ENCODE data around the gene TRIM47. TPM values are rescaled to one million over a fixed set of nuclear protein-coding genes. Genes with fewer than 3 reads are reported as not detected.

The TRIM47 gene
- total and polyA plus RNA-seq, 2 of the 13 experiments (the other 11 are each of a cell fraction or from before 2014, with no cell fraction given) = 33.5 to 82.0 TPM

GRCh38 chr17:75895370-75896155 lies 17.2 kb upstream of the TRIM47 start:
- TSS peak; percentile 42 for BruUV-seq (replicated peaks)
- intact Hi-C loops (cut with micrococcal nuclease; ENCODE audit: unreplicated experiment) (no loop called here), in situ Hi-C loops (cut with HindIII; ENCODE audit: extremely low pct_ligation_motif_present, low pct_unique_long_range_greater_than_20kb) (no loop called here)
- WGBS (ENCODE audit: low lambda C conversion rate) = 20% methylated on average over 28 of the region's 28 CpGs
- Histone ChIP-seq H2AFZ (ENCODE audit: low read length) (no peak overlapping the region), H3K4me2 (ENCODE audit: low read depth, low read length) (peak overlapping the region; percentile 91), H3K4me1 (ENCODE audit: insufficient read depth, low read length) (peaks cover 56% of the 10 kb centered on the region), H3K27me3 (ENCODE audit: control insufficient read depth in 1 of 2, insufficient read depth in 2 of 2, low read length in 2 of 2) (no peaks in the 10 kb centered on the region), H3K36me3 (replicated peaks in 1 of 2; ENCODE audit: control insufficient read depth in 1 of 2, insufficient read depth in 2 of 2, low read length in 2 of 2) (peaks cover 14 to 29% of the 10 kb centered on the region in 2 experiments), H3K4me3 (replicated peaks in 1 of 3; ENCODE audit: insufficient read depth in 1 of 3, low read depth in 2 of 3, low read length in 3 of 3) (peak overlapping the region; percentile 68 to 83 (median 75)), H3K79me2 (ENCODE audit: insufficient read depth, low read length) (peaks cover 10% of the 10 kb centered on the region), H4K20me1 (ENCODE audit: insufficient read depth, low read length) (no peaks in the 10 kb centered on the region), H3K9ac (ENCODE audit: insufficient read depth, low read depth, low read length) (peak overlapping the region; percentile 84), H3K9me3 (ENCODE audit: low read length) (no peaks in the 10 kb centered on the region), H3K27ac (ENCODE audit: extremely low read length, insufficient read depth, low read length) (peak overlapping the region; percentile 79)
- DNase-seq (ENCODE audit: low spot score) (peak; percentile 58), FAIRE-seq (peak; percentile 63), ATAC-seq (peak; percentile 32)
- CTCF ChIA-PET (ENCODE audit: low intra/inter-chr PET ratio, low total read pairs) = interaction anchor here (0.8 to 1.8 kb wide), 2 partner anchors 19 to 110 kb away, joined by 3 to 5 read pairs; no protein-coding TSS in a partner anchor
- POLR2A ChIA-PET = interaction anchor here (1.1 to 12.9 kb wide), 13 partner anchors 10 to 363 kb away, joined by 3 to 423 read pairs (median 12); partner anchors contain the start of genes ACOX1, MRPL38, TRIM47 and WBP2
- TF ChIP-seq BHLHE40 (IDR thresholded peaks at IDR 0.05; ENCODE audit: low read length) = no peak
- TF ChIP-seq RNF2 (conservative IDR thresholded peaks at IDR 0.05; ENCODE audit: low read depth) = no peak
- 0 out of 2 replicates have a peak, but pooled peaks have one; percentile 42 for TF ChIP-seq HIC2 (CRISPR knock-in tag; IDR thresholded peaks at IDR 0.05; ENCODE audit: low read depth)
- no peak for TF ChIP-seq HNRNPL (IDR thresholded peaks at IDR 0.05; ENCODE audit: low read depth, low read length)
- TF ChIP-seq FOXJ3 (CRISPR knock-in tag; IDR thresholded peaks at IDR 0.05; ENCODE audit: borderline replicate concordance) = peak; percentile 53; the same call in 1 of the 2 replicates
- TF ChIP-seq GTF3A (CRISPR knock-in tag; conservative IDR thresholded peaks at IDR 0.05) = 0 out of 2 replicates have a peak, but pooled peaks have one; percentile 7
- no peak for TF ChIP-seq NFYC (CRISPR knock-in tag; IDR thresholded peaks at IDR 0.05)
- peak; percentile 60 for TF ChIP-seq MEF2D (CRISPR knock-in tag; IDR thresholded peaks at IDR 0.05)
- TF ChIP-seq ZNF468 (CRISPR knock-in tag; IDR thresholded peaks at IDR 0.05) = peak; percentile 61; the same call in 1 of the 2 replicates
- no peak for TF ChIP-seq RBM39 (IDR thresholded peaks at IDR 0.05; ENCODE audit: low read depth, low read length, poor library complexity, severe bottlenecking)
- TF ChIP-seq ZNF557 (CRISPR knock-in tag; IDR thresholded peaks at IDR 0.05) = no peak
- no peak for TF ChIP-seq ZFP37 (CRISPR knock-in tag; IDR thresholded peaks at IDR 0.05; ENCODE audit: borderline replicate concordance)
- no peak for TF ChIP-seq CBFB (CRISPR knock-in tag; IDR thresholded peaks at IDR 0.05)
- no peak for TF ChIP-seq FOXK1 (CRISPR knock-in tag; IDR thresholded peaks at IDR 0.05; ENCODE audit: borderline replicate concordance, low read depth)
- TF ChIP-seq ZBTB7B (CRISPR knock-in tag; IDR thresholded peaks at IDR 0.05) = peak; percentile 60; the same call in 1 of the 2 replicates
- TF ChIP-seq TRAFD1 (CRISPR knock-in tag; IDR thresholded peaks at IDR 0.05; ENCODE audit: borderline replicate concordance) = no peak
- TF ChIP-seq CCAR2 (optimal IDR thresholded peaks at IDR 0.05; ENCODE audit: low read depth, low read length) = no peak
- TF ChIP-seq ZNF614 (CRISPR knock-in tag; IDR thresholded peaks at IDR 0.05; ENCODE audit: borderline replicate concordance) = no peak
- TF ChIP-seq ARNT2 (CRISPR knock-in tag; IDR thresholded peaks at IDR 0.05; ENCODE audit: low read depth) = no peak; the same call in 1 of the 2 replicates
- no peak for TF ChIP-seq ZNF432 (CRISPR knock-in tag; IDR thresholded peaks at IDR 0.05; ENCODE audit: borderline replicate concordance)

Data from HepG2 (cell line).